ENCODE results near the gene DOCK1.

Gene DOCK1

DNA sequence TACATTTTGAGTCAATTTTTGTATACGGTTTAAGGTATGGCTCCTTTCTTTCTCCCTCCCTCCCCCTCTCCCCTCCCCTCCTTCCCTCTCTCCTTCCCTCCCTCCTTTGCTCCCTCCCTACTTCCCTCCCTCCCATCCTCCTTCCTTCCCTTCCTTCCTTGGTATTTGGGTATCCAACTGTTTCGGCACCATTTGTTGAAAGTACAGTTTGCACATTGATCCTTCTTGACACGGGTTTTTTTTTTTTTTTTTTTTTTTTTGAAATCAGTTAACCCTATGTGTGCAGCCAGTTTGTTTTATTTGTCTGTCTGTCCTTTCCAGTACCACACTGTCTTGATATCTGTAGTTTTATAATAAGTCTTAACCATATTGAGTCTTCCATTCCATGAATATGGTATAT lies 331.0 kb downstream of the DOCK1 start:
- DNase-seq, result no peak

- DNase-seq, result no peak
Measured at GRCh38 chr10:127242914-127243313, 337.7 kb downstream of the DOCK1 start.

- DNase-seq, result peak; percentile 16
Measured at GRCh38 chr10:127243490-127244272, 338.5 kb downstream of the DOCK1 start.

DNA sequence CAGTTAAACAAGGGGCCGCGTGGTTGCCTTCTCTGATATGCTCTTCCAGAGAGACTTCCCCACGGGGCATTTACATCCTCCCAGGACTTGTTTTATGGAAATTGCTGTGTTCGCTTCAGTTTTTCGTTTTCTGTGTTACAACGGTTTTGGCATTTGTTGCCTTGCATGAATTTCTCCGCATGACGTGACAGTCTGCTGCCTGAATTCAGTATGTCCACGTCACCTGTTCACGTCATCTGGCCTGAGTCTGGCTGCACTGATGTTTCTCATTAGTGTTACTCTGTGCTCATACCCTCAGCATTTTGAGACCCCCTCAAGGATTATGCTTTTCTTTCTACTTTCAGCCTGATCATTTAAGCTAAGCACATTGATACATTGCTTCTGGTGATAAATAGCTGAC lies 340.2 kb downstream of the DOCK1 start:
- DNase-seq, result no peak

- DNase-seq, result no peak
Measured at GRCh38 chr10:127250031-127250430, 344.8 kb downstream of the DOCK1 start.

- DNase-seq, result no peak
Measured at GRCh38 chr10:127252818-127253217, 347.6 kb downstream of the DOCK1 start.

DNA sequence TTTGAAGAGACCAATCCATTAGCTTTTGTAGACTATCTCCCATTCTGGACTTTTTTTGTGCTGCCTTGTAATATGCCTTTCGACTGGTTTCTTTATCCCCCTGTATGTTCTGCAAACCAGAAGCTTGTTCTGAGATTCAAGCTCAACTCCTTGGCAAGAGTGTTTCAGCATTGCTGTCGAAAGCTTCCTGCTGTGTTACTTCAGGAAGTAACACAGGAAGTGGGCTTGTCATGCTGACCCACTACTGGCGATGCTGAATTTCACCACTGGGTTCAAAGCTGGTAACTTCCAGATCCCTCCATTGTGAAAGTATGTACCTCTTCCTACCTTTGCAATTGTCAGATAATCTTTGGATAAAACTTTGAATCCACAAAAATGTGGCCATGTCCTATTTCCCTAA lies 349.0 kb downstream of the DOCK1 start:
- peak; percentile 44 for DNase-seq

GRCh38 chr10:127257395-127257794 lies 352.2 kb downstream of the DOCK1 start:
- DNase-seq, result no peak

GRCh38 chr10:127259347-127259746 lies 354.1 kb downstream of the DOCK1 start:
- no peak for DNase-seq

GRCh38 chr10:127262606-127263005 lies 357.4 kb downstream of the DOCK1 start:
- no peak for DNase-seq

DNA sequence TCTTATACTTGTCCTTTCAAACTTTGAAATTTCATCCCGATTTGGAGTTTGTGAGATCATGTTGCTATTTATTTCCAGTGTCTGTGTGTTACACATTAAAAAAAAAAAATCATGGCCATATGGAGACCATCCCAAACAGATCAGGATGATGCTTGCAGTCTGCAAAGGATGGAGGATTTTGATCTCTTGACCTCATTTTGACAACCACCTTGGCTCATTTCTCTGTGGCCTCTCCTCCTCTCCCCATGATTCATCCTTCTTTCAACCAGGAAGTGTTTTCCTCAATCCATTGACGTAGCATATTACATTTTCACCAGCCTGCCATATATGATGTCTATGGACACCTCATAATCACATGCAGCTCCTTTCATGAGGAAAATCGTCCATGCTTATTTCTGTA lies 360.1 kb downstream of the DOCK1 start:
- no peak for DNase-seq

DNA sequence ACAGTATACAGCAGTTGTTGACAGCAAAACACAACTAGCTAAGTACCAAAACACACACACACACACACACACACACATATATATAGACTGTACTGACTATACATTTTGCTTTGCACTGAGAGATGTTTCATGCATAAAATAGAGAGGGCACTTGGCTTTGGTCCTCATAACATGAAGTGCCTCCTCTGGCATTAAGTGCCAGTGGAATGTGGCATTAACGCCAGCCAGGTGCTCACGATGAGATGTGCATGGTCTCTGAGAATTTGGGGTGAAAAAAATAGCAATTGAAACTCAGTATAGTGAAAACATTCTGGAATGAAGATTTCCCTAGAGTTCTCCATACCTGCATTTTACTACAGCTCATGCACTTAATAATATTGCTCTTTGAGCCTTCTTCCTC lies 361.2 kb downstream of the DOCK1 start:
- no peak for DNase-seq

DNA sequence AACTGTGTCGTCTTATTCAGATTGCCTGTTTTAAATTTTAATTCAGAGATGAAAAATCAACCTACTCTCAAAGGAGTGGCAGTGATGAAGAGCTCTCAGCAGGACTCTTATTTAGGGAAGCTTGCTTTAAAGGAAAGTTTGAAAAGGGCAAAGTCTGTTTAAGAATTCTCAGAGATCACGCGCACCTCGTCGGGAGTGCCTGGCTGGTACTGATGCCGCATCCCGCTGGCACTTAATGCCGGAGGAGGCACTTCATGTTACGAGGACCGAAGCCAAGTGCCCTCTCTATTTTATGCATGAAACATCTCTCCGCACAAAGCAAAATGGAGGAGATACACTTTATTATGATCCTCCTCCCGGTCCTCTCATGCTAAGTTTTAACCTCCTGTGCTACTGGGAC lies 362.2 kb downstream of the DOCK1 start:
- DNase-seq, result no peak

DNA sequence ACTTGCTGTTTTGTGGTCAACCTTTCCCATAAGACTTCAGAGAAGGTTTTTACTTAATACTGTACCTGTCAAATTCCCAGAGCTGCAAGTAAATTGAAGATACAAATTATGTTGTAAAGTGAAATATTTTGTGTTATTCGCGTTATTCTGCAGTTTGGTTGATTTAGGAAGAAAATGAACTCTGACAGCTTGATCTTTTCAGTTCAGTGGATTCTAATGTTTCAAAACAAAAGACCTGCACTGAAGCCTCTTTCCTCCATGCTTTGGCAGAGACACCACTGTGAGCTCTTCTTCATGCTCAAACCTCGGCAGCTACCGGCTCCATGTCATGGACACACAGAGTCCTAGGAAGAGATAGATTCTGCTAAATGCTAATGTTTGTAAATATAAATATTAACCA lies 366.8 kb downstream of the DOCK1 start:
- no peak for DNase-seq

DNA sequence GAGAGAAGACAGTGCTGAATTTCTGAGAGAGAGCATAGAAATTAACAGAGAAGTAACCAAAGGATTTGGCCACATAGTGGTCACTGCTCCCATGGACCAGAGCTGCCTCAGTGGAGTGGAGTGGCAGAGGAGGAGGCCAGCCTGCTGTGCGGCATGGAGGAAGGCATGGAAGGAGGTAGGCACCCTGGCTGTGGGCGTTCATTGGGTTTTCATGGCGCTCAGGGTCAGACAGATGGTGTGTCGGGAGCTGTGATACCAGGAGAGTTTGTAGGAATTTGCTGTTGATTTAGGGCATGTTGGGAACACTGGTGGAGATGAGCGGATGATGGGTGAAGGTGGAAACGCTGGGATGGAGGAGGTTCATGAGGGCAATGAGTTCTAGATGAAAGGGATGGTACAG lies 370.0 kb downstream of the DOCK1 start:
- DNase-seq, result no peak

DNA sequence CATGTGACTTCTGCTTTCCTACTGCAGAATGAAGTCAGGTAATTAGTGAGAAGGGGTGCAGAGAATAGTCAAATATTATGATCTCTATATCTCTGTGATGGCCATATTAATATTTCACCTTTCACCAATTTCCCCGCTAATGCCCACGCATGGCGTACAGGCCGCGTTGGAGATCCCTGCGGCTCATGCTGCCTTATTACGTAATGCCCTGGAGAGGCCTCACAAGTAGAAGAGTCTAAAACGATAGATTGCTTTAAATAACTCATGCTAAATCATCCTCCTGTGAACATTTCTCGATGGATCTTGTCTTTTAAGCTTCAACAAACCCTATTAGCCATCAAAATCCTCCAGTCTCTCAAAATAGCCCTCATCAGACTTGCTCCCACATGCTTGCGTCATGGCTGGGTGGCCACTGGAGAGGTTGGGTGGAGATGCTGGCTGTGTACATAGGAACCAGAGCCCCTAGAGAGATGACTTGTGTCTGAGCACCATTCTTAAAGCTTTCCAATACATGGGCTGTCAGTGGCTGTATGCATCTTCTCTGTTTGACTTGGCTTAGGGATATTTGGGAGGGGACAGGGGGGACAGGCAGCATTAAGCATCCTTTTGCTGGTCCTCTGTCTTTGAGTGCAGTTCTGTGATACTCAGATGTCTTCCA lies 370.7 kb downstream of the DOCK1 start:
- DNase-seq, result no peak

GRCh38 chr10:127276794-127277462 lies 371.7 kb downstream of the DOCK1 start:
- no peak for DNase-seq

- DNase-seq, result no peak
Measured at GRCh38 chr10:127278001-127278400, 372.8 kb downstream of the DOCK1 start.

- no peak for DNase-seq
Measured at GRCh38 chr10:127279334-127279774, 374.1 kb downstream of the DOCK1 start.

GRCh38 chr10:127280446-127280845 lies 375.2 kb downstream of the DOCK1 start:
- DNase-seq, result no peak

DNA sequence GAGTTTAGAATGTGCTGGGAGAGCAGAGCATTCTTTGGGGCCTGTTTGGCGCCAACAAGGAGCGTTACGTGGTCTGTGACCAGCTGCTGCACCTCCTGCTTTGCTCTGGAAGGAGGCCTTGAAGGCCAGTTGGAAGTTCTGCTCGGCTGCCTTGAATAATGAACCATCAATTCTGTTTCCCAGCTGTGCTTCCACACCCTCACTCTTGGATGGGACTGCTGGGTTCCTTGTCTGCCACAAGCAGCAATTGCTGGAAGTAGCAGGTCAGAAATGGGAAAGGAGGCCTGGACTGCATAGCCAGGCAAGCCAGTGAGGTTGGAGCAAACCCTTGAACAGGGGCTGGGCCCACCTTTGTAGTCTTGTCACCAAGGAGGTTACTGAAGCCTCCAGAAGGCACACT lies 377.8 kb downstream of the DOCK1 start:
- DNase-seq, result no peak

- DNase-seq, result no peak
Measured at GRCh38 chr10:127283576-127283975, 378.3 kb downstream of the DOCK1 start.

DNA sequence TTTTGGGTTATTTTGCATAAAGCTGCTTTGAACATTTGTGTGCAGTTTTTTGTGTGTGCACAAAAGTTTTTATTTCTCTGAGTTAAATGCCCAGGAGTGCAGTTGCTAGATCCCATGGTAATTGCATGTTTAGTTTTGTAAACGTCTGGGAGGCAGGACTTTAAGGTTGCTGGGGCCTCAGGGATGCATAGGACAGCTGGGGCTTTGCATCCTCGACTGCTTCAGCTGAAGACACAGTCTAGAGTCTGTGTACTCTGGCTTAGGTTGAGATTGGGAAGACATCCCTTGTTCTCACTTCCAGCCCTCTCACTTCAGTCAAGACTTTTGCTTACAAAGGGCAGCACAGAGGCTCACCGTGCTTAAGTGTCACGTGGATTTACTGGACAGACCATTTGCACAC lies 385.6 kb downstream of the DOCK1 start:
- no peak for DNase-seq

DNA sequence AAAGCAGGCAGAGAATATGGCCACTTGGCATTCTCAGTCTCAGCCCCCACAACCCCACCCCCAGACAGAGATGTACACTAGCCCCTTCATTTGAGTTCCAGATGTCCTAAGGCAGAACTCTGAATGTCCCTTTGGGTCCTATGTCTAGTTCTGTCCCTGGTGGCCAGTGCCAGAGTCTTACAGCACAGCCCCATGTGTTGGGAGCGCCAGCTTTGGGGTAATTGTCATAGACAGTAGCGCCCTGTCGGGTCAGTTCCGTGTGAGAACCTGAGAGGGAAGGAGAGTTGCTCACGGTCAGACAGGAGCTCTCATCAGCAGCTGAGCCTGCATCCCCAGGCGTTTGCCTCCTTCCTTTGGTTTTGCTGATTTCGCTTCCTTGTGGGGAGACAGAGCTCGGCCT lies 386.1 kb downstream of the DOCK1 start:
- DNase-seq, result no peak
